Heart right ventricle (tissue), 16 donors: ENCODE data around the gene PASD1. TPM values are rescaled to one million over a fixed set of nuclear protein-coding genes. Genes with fewer than 3 reads are reported as not detected.

Experiments
- ATAC-seq, 8 donors: fragments of 200-7000 bp; cut with Tn5 transposase; one replicate each; pipeline ENCODE4 v1.9.1; 2020; ENCODE audit warnings: mild to moderate bottlenecking in 8 of 8, moderate library complexity in 8 of 8, moderate number of reproducible peaks in 1 of 8
- DNase-seq, 2 donors: peaks; one replicate each; pipeline ENCODE4 v3.0.0-alpha.2; 2020
- H3K27ac ChIP-seq, 10 donors: fragments of 200-600 bp; sonication (generic) in 2 of 10; one replicate each; pipeline versions ENCODE4 v1.5.0 to v1.8.0; 2020 to 2022; ENCODE audit warnings: mild to moderate bottlenecking in 3 of 10
- H3K27me3 ChIP-seq, 7 donors: fragments of 200-600 bp; one replicate each; pipeline ENCODE4 v1.8.0; 2021 to 2022; ENCODE audit warnings: mild to moderate bottlenecking in 2 of 7
- H3K36me3 ChIP-seq, 9 donors: fragments of 200-600 bp; sonication (generic) in 1 of 9; one replicate each; pipeline versions ENCODE4 v1.5.0 to v1.8.0; 2020 to 2022; ENCODE audit warnings: mild to moderate bottlenecking in 2 of 9
- H3K4me1 ChIP-seq, 9 donors: fragments of 200-600 bp; sonication (generic) in 1 of 9; one replicate each; pipeline versions ENCODE4 v1.5.0 to v1.8.0; 2020 to 2022; ENCODE audit warnings: mild to moderate bottlenecking in 4 of 9
- H3K4me3 ChIP-seq, 10 donors: fragments of 200-600 bp; sonication (generic) in 2 of 10; one replicate each; pipeline versions ENCODE4 v1.5.0 to v1.8.0; 2020 to 2022; ENCODE audit warnings: mild to moderate bottlenecking in 7 of 10, moderate library complexity in 2 of 10
- H3K9me3 ChIP-seq, 11 donors: fragments of 200-600 bp in 10 of 11; sonication (generic) in 2 of 11; one replicate each; pipeline versions ENCODE4 v1.5.0 to v1.8.0; 2013 to 2022; ENCODE audit warnings: mild to moderate bottlenecking in 2 of 11, control low read depth in 1 of 11, moderate library complexity in 1 of 11
- CTCF ChIP-seq, 9 donors: fragments of 200-600 bp; sonication (generic) in 2 of 9; IDR thresholded peaks; one replicate each; pipeline versions ENCODE4 v1.5.0 to v1.8.0; 2021 to 2022; ENCODE audit warnings: antibody characterized with exemption in 9 of 9, mild to moderate bottlenecking in 5 of 9, moderate library complexity in 1 of 9
- WGBS, 2 donors: extraction: QIAGEN DNeasy Blood & Tissue Kit; methylation state at CpG; one replicate each; pipeline ENCODE4 v1.1.7; 2013; ENCODE audit warnings: inconsistent platforms in 1 of 2; 5-methylcytosine and 5-hydroxymethylcytosine counted together
- intact Hi-C, 10 donors: fragments of 100-400 bp; cut with DNase I; formaldehyde crosslinking; loops; one replicate each; pipeline versions ENCODE4 v1.11.1 to v1.14.2; 2022
- long read RNA-seq, 3 donors: library from polyadenylated mRNA; unstranded; transcript quantifications; one replicate each; pipeline ENCODE4 v2.0.0, GENCODE V29; 2020 to 2021
- polyA plus RNA-seq, 2 donors: library from polyadenylated mRNA; stranded (reverse); fragments of 200-250 nt; gene quantifications; one replicate each; pipeline ENCODE4 v1.2.3, GENCODE V29; 2013
- total RNA-seq, 10 donors: library from RNA; stranded (reverse); fragmentation: NEBNext Ultra II Directional in 3 of 10; extraction: Animal tissue kit (Norgen Biotek cat#: 25700) in 3 of 10; gene quantifications; one replicate each; pipeline versions ENCODE4 v1.2.1 to v1.2.4, GENCODE V29; 2021 to 2023
- donor health status: Arrhythmogenic right ventricular cardiomyopathy.
- donor health status: ischemic (EF 13 %, LVEDD 7.1; RV severe dilation, severe dysfunction).
- donor health status: healthy with polysubstance abuse.
- donor health status: DM: no; HTN: yes; CAD: no.
- donor health status: DM: no; HTN: no; CAD: no.
- donor health status: ischemic (EF 25% LVEDD 6.9; RV normal size, moderate dysfunction).
- donor health status: ischemic (EF 25% LVEDD 5.7; RV mildly dilated, moderate dysfunction).
- donor health status: healthy.
- donor health status: DM: yes; HTN: yes; CAD: no.
- donor health status: Ischemic cardiomyopathy.
- donor health status: ischemic (EF 35%, LVEDD 5.7; RV mildly dilated, moderate dysfunction).
- donor health status: nonischemic (EF 11% LVEDD 7.7; RV severe dilation, severe dysfunction).
- donor health status: DM: yes; HTN: yes; CAD: no.
- donor health status: PGD.
- donor health status: ischemic (EF 29% LVEDD 5.4; RV normal size, mild dysfunction).
- donor health status: nonischemic (EF 23%, LVEDD 6.1; RV moderate dilation, normal function).

Gene PASD1
- total RNA-seq (not detected), polyA plus RNA-seq (not detected)
- long read RNA-seq, donor 1, result 0 reads
- long read RNA-seq, donor 2, result 0 reads
- long read RNA-seq, donor 3, result 0 reads

- Histone ChIP-seq H3K36me3 (no peaks in the 10 kb centered on the region), H3K27ac (no peak within 1 kb of the TSS), H3K27me3 (no peaks in the 10 kb centered on the region), H3K9me3 (no peaks in the 10 kb centered on the region), H3K4me1 (no peaks in the 10 kb centered on the region), H3K4me3 (no peak within 1 kb of the TSS)
- 95% methylated on average over 13 to 16 of the region's 16 CpGs for WGBS, 2 donors
- no peak for ATAC-seq
- TF ChIP-seq CTCF (IDR thresholded peaks at IDR 0.05), result no peak
- intact Hi-C loops, result no loop called here
- DNase-seq, result no peak
Observed at GRCh38 chrX:151563449-151563848, at the start of gene PASD1. Gene PASD1 (plus strand): TSS chrX:151563675. CDS start chrX:151601554, 37,879 bp downstream.

GRCh38 chrX:151515237-151515636 is 48.2 kb upstream of the PASD1 start:
- DNase-seq (no peak), ATAC-seq (no peak)
- Histone ChIP-seq H3K36me3 (no peaks in the 10 kb centered on the region), H3K27me3 (peaks cover 0 to 8% (median 0%) of the 10 kb centered on the region in 7 donors), H3K9me3 (no peaks in the 10 kb centered on the region), H3K27ac (no peak overlapping the region), H3K4me3 (no peak overlapping the region), H3K4me1 (no peaks in the 10 kb centered on the region)
- intact Hi-C loops, result loop anchor here in 1 of 10 donors (10.0 kb wide), 1 partner anchor 160 kb away; no protein-coding TSS in a partner anchor
- WGBS, 2 donors, result 81 to 100% methylated on average over 2 of the region's 2 CpGs
- no peak for TF ChIP-seq CTCF (IDR thresholded peaks at IDR 0.05)

GRCh38 chrX:151516538-151517187 is 46.8 kb upstream of the PASD1 start:
- H3K4me3 ChIP-seq, result no peak overlapping the region
- DNase-seq (no peak), ATAC-seq (peak in 1 of 8 donors; percentile 12)
- WGBS, 2 donors, result 82 to 84% methylated on average over 12 to 15 of the region's 15 CpGs
- H3K27ac ChIP-seq, result no peak overlapping the region
- H3K4me1 ChIP-seq, result no peaks in the 10 kb centered on the region
- intact Hi-C loops, result loop anchor here in 1 of 10 donors (10.0 kb wide), 1 partner anchor 158 kb away; no protein-coding TSS in a partner anchor
- H3K27me3 ChIP-seq, result peaks cover 0 to 11% (median 0%) of the 10 kb centered on the region in 7 donors
- H3K36me3 ChIP-seq, result no peaks in the 10 kb centered on the region
- TF ChIP-seq CTCF (IDR thresholded peaks at IDR 0.05), result no peak
- no peaks in the 10 kb centered on the region for H3K9me3 ChIP-seq

- WGBS, 2 donors, result 44 to 48% methylated on average over 2 of the region's 2 CpGs
- Histone ChIP-seq H3K4me3 (no peak overlapping the region), H3K9me3 (no peaks in the 10 kb centered on the region), H3K27me3 (peaks cover 0 to 11% (median 0%) of the 10 kb centered on the region in 7 donors), H3K36me3 (no peaks in the 10 kb centered on the region), H3K4me1 (no peaks in the 10 kb centered on the region), H3K27ac (no peak overlapping the region)
- intact Hi-C loops, result loop anchor here in 1 of 10 donors (10.0 kb wide), 1 partner anchor 157 kb away; no protein-coding TSS in a partner anchor
- no peak for TF ChIP-seq CTCF (IDR thresholded peaks at IDR 0.05)
- ATAC-seq, result no peak
- no peak for DNase-seq
Observed at GRCh38 chrX:151517421-151517820, 46.1 kb upstream of the PASD1 start.
